DMS53 (cell line): ENCODE data around the gene ATP2B3.

ENCODE experiments used
- DNase-seq: peaks from one replicate; lab custom pipeline; 2025; lab: John Stamatoyannopoulos, UW

The ATP2B3 gene

GRCh38 chrX:153509592-153509991 is 7.8 kb upstream of the ATP2B3 start:
- DNase-seq = no peak

- DNase-seq = no peak
Observed at GRCh38 chrX:153510383-153510782, 7.1 kb upstream of the ATP2B3 start.

- no peak for DNase-seq
Observed at GRCh38 chrX:153511784-153512500, 5.5 kb upstream of the ATP2B3 start.

GRCh38 chrX:153512501-153512893 is 4.9 kb upstream of the ATP2B3 start:
- DNase-seq = no peak

GRCh38 chrX:153513265-153513664 is 4.2 kb upstream of the ATP2B3 start:
- DNase-seq = no peak

- DNase-seq = no peak
Observed at GRCh38 chrX:153514259-153514658, 3.2 kb upstream of the ATP2B3 start.

- DNase-seq = no peak
Observed at GRCh38 chrX:153515435-153515834, 2.0 kb upstream of the ATP2B3 start.

GRCh38 chrX:153516073-153516472 is 1.4 kb upstream of the ATP2B3 start:
- no peak for DNase-seq

- DNase-seq = no peak
Observed at GRCh38 chrX:153517946-153518834, 748 bp downstream of the ATP2B3 start.

GRCh38 chrX:153519569-153520286 is 2.3 kb downstream of the ATP2B3 start:
- no peak for DNase-seq

- DNase-seq = no peak
Observed at GRCh38 chrX:153520287-153520917, 3.0 kb downstream of the ATP2B3 start.

- DNase-seq = no peak
Observed at GRCh38 chrX:153521034-153521433, 3.6 kb downstream of the ATP2B3 start.

- DNase-seq = no peak
Observed at GRCh38 chrX:153522259-153522658, 4.8 kb downstream of the ATP2B3 start.

GRCh38 chrX:153523269-153523668 is 5.8 kb downstream of the ATP2B3 start:
- no peak for DNase-seq

- no peak for DNase-seq
Observed at GRCh38 chrX:153524234-153524633, 6.8 kb downstream of the ATP2B3 start.

- no peak for DNase-seq
Observed at GRCh38 chrX:153525451-153525850, 8.0 kb downstream of the ATP2B3 start.

GRCh38 chrX:153526042-153526441 is 8.6 kb downstream of the ATP2B3 start:
- no peak for DNase-seq

- DNase-seq = no peak
Observed at GRCh38 chrX:153526801-153527200, 9.4 kb downstream of the ATP2B3 start.

- DNase-seq = no peak
Observed at GRCh38 chrX:153527208-153527607, 9.8 kb downstream of the ATP2B3 start.

GRCh38 chrX:153530411-153531129 is 13.1 kb downstream of the ATP2B3 start:
- no peak for DNase-seq

- no peak for DNase-seq
Observed at GRCh38 chrX:153533091-153533490, 15.6 kb downstream of the ATP2B3 start.

- DNase-seq = no peak
Observed at GRCh38 chrX:153537080-153537479, 19.6 kb downstream of the ATP2B3 start.
